Retinal pigment epithelial cell (primary cell): ENCODE results near the gene ITGA11.
A peak's percentile ranks its signal among the peaks of the same experiment; 100 is the strongest.

ENCODE experiments used
- DNase-seq: peaks from one replicate; pipeline ENCODE4 v3.0.0-alpha.2; 2010; ENCODE audit warnings: low read depth
- H3K4me3 ChIP-seq: 2 replicates; pipeline ENCODE4 v1.5.1; 2011; ENCODE audit warnings: mild to moderate bottlenecking, low read length, control low read depth, moderate library complexity
- CTCF ChIP-seq: conservative IDR thresholded peaks from 2 replicates; pipeline ENCODE4 v1.5.1; 2011; ENCODE audit warnings: low read depth, low read length, control low read depth, inconsistent platforms

The ITGA11 gene

DNA sequence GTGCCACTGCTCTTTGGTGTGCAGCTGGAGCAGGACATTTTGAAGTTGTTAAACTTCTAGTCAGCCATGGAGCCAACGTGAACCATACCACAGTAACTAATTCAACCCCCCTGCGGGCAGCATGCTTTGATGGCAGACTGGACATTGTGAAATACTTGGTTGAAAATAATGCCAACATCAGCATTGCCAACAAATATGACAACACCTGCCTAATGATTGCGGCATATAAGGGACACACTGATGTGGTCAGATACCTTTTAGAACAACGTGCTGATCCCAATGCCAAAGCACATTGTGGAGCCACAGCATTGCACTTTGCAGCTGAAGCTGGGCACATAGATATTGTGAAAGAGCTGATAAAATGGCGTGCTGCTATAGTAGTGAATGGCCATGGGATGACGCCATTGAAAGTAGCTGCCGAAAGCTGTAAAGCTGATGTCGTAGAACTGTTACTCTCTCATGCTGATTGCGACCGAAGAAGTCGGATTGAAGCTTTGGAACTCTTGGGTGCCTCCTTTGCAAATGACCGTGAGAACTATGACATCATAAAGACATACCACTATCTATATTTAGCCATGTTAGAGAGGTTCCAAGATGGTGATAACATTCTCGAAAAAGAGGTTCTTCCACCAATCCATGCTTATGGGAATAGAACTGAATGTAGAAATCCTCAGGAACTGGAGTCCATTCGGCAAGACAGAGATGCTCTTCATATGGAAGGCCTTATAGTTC lies 142.2 kb downstream of the ITGA11 start:
- TF ChIP-seq CTCF: no peak
- no peak overlapping the region for H3K4me3 ChIP-seq
- DNase-seq: no peak

GRCh38 chr15:68289057-68289456 lies 142.9 kb downstream of the ITGA11 start:
- DNase-seq: no peak
- no peak overlapping the region for H3K4me3 ChIP-seq
- TF ChIP-seq CTCF: no peak

- no peak for DNase-seq
- H3K4me3 ChIP-seq: no peak overlapping the region
- no peak for TF ChIP-seq CTCF
Observed at GRCh38 chr15:68286256-68286655, 145.7 kb downstream of the ITGA11 start.

DNA sequence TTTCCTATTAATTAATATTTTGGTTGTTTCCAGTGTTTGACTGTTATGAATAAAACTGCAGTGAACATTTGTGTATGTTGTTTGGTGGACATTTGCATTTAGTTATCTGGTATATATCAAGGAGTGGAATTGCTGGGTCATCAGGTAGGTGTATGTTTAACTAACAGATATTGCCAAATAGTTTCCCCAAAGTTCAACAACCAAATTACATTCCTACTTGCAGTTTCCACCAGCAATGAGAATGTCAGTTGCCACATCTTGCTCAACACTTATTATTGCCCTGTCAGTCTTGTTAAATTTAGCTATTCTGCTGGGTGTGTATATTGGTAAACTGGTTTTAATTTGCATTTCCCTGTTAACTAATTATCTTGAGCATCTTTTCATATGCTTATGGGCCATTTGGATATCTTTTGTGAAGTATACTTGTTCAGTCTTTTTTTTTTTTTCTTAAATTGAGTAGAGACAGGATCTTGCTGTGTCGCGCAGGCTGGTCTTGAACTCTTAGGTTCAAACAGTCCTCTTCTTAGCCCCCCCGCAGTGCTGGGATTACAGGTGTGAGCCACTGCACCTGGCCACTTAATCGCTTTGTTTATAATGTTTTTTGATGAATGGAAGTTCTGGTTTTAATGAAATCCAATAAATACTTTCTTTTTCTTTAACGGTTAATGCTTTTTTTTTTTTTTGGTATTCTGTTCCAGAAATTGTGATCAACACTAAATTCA lies 146.5 kb downstream of the ITGA11 start:
- H3K4me3 ChIP-seq: no peak overlapping the region
- no peak for DNase-seq
- no peak for TF ChIP-seq CTCF

- no peak for TF ChIP-seq CTCF
- no peak overlapping the region for H3K4me3 ChIP-seq
- DNase-seq: no peak
Observed at GRCh38 chr15:68284616-68285258, 147.2 kb downstream of the ITGA11 start.

DNA sequence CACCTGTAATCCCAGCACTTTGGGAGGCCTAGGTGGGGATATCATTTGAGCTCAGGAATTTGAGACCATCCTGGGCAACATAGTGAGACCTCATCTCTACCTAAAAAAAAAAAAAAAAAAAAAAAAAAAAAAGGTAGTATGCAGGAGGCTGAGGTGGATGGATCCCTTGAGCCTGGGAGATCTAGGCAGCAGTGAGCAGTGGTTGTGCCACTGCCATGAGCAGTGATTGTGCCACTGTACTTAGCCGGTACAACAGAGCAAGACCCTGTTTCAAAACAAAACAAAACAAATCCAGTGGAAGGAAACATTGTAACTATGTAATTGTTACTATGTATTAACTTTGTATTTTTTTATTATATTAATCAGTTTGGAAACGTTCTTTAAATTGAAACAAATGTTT lies 148.6 kb downstream of the ITGA11 start:
- H3K4me3 ChIP-seq: no peak overlapping the region
- no peak for DNase-seq
- no peak for TF ChIP-seq CTCF

DNA sequence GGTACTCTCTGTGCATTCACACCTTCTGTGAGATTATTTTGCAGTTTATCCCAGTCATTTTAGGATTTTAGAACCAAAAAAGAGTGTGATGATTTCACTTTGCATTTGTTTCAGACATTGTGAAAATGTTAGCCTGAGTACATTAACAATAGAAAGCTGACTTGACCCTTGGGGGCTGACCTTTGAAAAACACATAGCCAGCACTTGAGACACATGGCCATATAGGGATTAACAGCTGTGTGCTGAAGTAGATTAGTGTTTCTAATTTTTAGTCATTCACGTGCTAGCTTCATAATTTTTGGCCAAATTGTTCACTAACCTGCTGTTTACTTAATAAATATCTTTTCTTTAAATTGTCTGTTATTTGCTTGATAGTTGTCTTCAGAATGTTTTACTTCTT lies 151.0 kb downstream of the ITGA11 start:
- no peak for TF ChIP-seq CTCF
- peak overlapping the region; percentile 98 for H3K4me3 ChIP-seq
- DNase-seq: no peak
